ENCODE results near the gene APOL3.
"Not testable (repeated sequence)": the region's sequence is repeated elsewhere in the genome, so short reads cannot be mapped to it uniquely, and the experiment has no call there.

Gene APOL3

DNA sequence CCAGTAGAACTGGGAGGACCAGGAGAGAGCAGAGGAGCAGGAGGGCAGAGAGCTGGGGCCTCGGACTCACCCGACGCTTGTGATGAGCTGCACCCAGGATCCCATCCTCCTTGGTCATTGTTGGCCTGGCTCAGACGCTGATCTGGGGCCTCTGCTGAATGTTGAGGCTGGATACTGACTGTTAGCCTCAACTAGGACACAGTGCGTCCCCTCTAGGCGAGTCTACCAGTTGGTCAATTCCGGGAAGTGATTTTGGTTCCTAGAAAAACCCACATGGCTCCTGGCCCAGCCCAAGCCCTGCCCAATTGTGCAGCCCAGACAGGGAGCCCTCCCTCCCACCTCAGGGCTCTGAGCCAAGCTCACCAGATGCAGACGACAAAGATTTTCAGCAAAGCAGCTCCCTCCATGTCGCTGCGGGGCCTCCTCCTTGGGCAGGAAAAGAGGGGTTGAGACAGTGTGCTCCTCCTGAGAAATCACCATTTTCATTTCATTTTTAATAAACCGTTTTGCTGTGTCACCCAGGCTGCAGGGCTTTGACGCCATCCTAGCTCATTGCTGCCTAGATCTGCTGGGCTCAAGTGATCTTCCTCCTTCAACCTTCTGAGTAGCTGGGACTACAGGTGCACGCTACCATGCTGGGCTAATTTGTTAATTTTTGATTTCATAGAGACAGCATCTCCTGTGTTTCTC is 41.2 kb upstream of the APOL3 start, which contains the start of gene APOL4:
Gene APOL4, minus strand, starts transcription at position 180 of the 690 bp plus-strand sequence. Its CDS starts 75 bp downstream, at position 105.
- no peak within 1 kb of the TSS for H3K27ac ChIP-seq (ENCODE audit: poor library complexity, severe bottlenecking)
- DNase-seq (ENCODE audit: low spot score) (no peak), ATAC-seq (ENCODE audit: low read depth) (no peak)
- H3K4me1 ChIP-seq (ENCODE audit: insufficient read depth, poor library complexity, severe bottlenecking) = peaks cover 9% of the 10 kb centered on the region
- H3K36me3 ChIP-seq (ENCODE audit: low read depth) = no peaks in the 10 kb centered on the region
- H3K27me3 ChIP-seq (ENCODE audit: insufficient read depth, poor library complexity, severe bottlenecking) = no peaks in the 10 kb centered on the region
- TF ChIP-seq, protein P1, sequence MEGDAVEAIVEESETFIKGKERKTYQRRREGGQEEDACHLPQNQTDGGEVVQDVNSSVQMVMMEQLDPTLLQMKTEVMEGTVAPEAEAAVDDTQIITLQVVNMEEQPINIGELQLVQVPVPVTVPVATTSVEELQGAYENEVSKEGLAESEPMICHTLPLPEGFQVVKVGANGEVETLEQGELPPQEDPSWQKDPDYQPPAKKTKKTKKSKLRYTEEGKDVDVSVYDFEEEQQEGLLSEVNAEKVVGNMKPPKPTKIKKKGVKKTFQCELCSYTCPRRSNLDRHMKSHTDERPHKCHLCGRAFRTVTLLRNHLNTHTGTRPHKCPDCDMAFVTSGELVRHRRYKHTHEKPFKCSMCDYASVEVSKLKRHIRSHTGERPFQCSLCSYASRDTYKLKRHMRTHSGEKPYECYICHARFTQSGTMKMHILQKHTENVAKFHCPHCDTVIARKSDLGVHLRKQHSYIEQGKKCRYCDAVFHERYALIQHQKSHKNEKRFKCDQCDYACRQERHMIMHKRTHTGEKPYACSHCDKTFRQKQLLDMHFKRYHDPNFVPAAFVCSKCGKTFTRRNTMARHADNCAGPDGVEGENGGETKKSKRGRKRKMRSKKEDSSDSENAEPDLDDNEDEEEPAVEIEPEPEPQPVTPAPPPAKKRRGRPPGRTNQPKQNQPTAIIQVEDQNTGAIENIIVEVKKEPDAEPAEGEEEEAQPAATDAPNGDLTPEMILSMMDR (IDR thresholded peaks at IDR 0.05; ENCODE audit: poor library complexity, severe bottlenecking) = no peak
- no peaks in the 10 kb centered on the region for H3K9me3 ChIP-seq (ENCODE audit: severe bottlenecking)
- no peak within 1 kb of the TSS for H3K4me3 ChIP-seq (ENCODE audit: severe bottlenecking)

- not testable (repeated sequence) for H3K27me3 ChIP-seq (ENCODE audit: insufficient read depth, poor library complexity, severe bottlenecking); DNase-seq (ENCODE audit: low spot score); H3K9me3 ChIP-seq (ENCODE audit: severe bottlenecking); H3K27ac ChIP-seq (ENCODE audit: poor library complexity, severe bottlenecking); ATAC-seq (ENCODE audit: low read depth); H3K4me1 ChIP-seq (ENCODE audit: insufficient read depth, poor library complexity, severe bottlenecking); H3K4me3 ChIP-seq (ENCODE audit: severe bottlenecking); H3K36me3 ChIP-seq (ENCODE audit: low read depth)
These were observed 40.5 kb upstream of the APOL3 start for GRCh38 chr22:36201025-36201424.

GRCh38 chr22:36199001-36199551 is 38.5 kb upstream of the APOL3 start:
- ATAC-seq (ENCODE audit: low read depth) = peak; percentile 32; the same call in 1 of the 3 replicates
- H3K4me1 ChIP-seq (ENCODE audit: insufficient read depth, poor library complexity, severe bottlenecking) = peaks cover 9% of the 10 kb centered on the region
- H3K27me3 ChIP-seq (ENCODE audit: insufficient read depth, poor library complexity, severe bottlenecking) = no peaks in the 10 kb centered on the region
- H3K9me3 ChIP-seq (ENCODE audit: severe bottlenecking) = no peaks in the 10 kb centered on the region
- TF ChIP-seq, protein P1 (IDR thresholded peaks at IDR 0.05; ENCODE audit: poor library complexity, severe bottlenecking) = no peak
- no peaks in the 10 kb centered on the region for H3K36me3 ChIP-seq (ENCODE audit: low read depth)
- no peak overlapping the region for H3K4me3 ChIP-seq (ENCODE audit: severe bottlenecking)
- no peak for DNase-seq (ENCODE audit: low spot score)
- no peak overlapping the region for H3K27ac ChIP-seq (ENCODE audit: poor library complexity, severe bottlenecking)

GRCh38 chr22:36198536-36198935 is 38.0 kb upstream of the APOL3 start:
- H3K27me3 ChIP-seq (ENCODE audit: insufficient read depth, poor library complexity, severe bottlenecking) = no peaks in the 10 kb centered on the region
- ATAC-seq (ENCODE audit: low read depth) = no peak
- no peak for DNase-seq (ENCODE audit: low spot score)
- H3K4me3 ChIP-seq (ENCODE audit: severe bottlenecking) = no peak overlapping the region
- H3K4me1 ChIP-seq (ENCODE audit: insufficient read depth, poor library complexity, severe bottlenecking) = peaks cover 7% of the 10 kb centered on the region
- no peaks in the 10 kb centered on the region for H3K36me3 ChIP-seq (ENCODE audit: low read depth)
- no peak overlapping the region for H3K27ac ChIP-seq (ENCODE audit: poor library complexity, severe bottlenecking)
- no peaks in the 10 kb centered on the region for H3K9me3 ChIP-seq (ENCODE audit: severe bottlenecking)
- TF ChIP-seq, protein P1 (IDR thresholded peaks at IDR 0.05; ENCODE audit: poor library complexity, severe bottlenecking) = no peak

GRCh38 chr22:36197514-36198146 is 37.1 kb upstream of the APOL3 start:
- H3K9me3 ChIP-seq (ENCODE audit: severe bottlenecking) = no peaks in the 10 kb centered on the region
- no peak overlapping the region for H3K4me3 ChIP-seq (ENCODE audit: severe bottlenecking)
- H3K27ac ChIP-seq (ENCODE audit: poor library complexity, severe bottlenecking) = no peak overlapping the region
- DNase-seq (ENCODE audit: low spot score) (no peak), ATAC-seq (ENCODE audit: low read depth) (no peak)
- TF ChIP-seq, protein P1 (IDR thresholded peaks at IDR 0.05; ENCODE audit: poor library complexity, severe bottlenecking) = no peak
- H3K4me1 ChIP-seq (ENCODE audit: insufficient read depth, poor library complexity, severe bottlenecking) = no peaks in the 10 kb centered on the region
- H3K36me3 ChIP-seq (ENCODE audit: low read depth) = no peaks in the 10 kb centered on the region
- H3K27me3 ChIP-seq (ENCODE audit: insufficient read depth, poor library complexity, severe bottlenecking) = no peaks in the 10 kb centered on the region

Data from RWPE2 (cell line).